ENCODE data around the gene RFX1. TPM values are rescaled to one million over a fixed set of nuclear protein-coding genes. Genes with fewer than 3 reads are reported as not detected.

Gene RFX1
- polyA plus RNA-seq, 1 donor (not counting 4 experiments of a cell fraction or from before 2014, with no cell fraction given), result 0.45 TPM

- no peak for DNase-seq (ENCODE audit: low read depth, low spot score)
- no peak overlapping the region for H3K4me3 ChIP-seq (ENCODE audit: control insufficient read depth in 2 of 3, extremely low read depth in 1 of 3, insufficient read depth in 2 of 3, low read depth in 1 of 3, low read length in 3 of 3)
- dilution Hi-C loops (cut with MboI; ENCODE audit: extremely low pct_ligation_motif_present, low sequenced_read_pairs), result no loop called here
- no peaks in the 10 kb centered on the region for H4K20me1 ChIP-seq (ENCODE audit: control insufficient read depth, extremely low read depth, insufficient read depth, low read length)
- H3K9me3 ChIP-seq (ENCODE audit: control insufficient read depth, low read depth, low read length), result no peaks in the 10 kb centered on the region
- H3K27ac ChIP-seq (ENCODE audit: control insufficient read depth, insufficient read depth, low read length), result no peak overlapping the region
- no peak overlapping the region for H3K4me2 ChIP-seq (ENCODE audit: control insufficient read depth, extremely low read depth, insufficient read depth, low read depth, low read length)
- no peak overlapping the region for H2AFZ ChIP-seq (ENCODE audit: control insufficient read depth, low read length)
- no peak overlapping the region for H3K9ac ChIP-seq (ENCODE audit: control insufficient read depth, extremely low read depth, insufficient read depth, low read length)
- FAIRE-seq, result no peak
- TF ChIP-seq EZH2 (IDR thresholded peaks at IDR 0.05; ENCODE audit: low read length) (no peak), CTCF (optimal IDR thresholded peaks at IDR 0.05 in 1 of 3, IDR thresholded peaks at IDR 0.05 in 1 of 3, conservative IDR thresholded peaks at IDR 0.05 in 1 of 3; ENCODE audit: extremely low read depth in 1 of 3, insufficient read depth in 2 of 3, low read length in 3 of 3) (no peak)
- no peaks in the 10 kb centered on the region for H3K9me1 ChIP-seq (ENCODE audit: control insufficient read depth, extremely low read depth, insufficient read depth, low read length)
- H3K4me1 ChIP-seq (ENCODE audit: control insufficient read depth, extremely low read depth, insufficient read depth, low read length), result no peaks in the 10 kb centered on the region
- peaks cover 0 to 2% of the 10 kb centered on the region in 2 experiments for H3K36me3 ChIP-seq (ENCODE audit: control insufficient read depth in 2 of 2, extremely low read depth in 1 of 2, insufficient read depth in 2 of 2, low read length in 2 of 2)
- H3K79me2 ChIP-seq (ENCODE audit: control insufficient read depth, insufficient read depth, low read length), result no peaks in the 10 kb centered on the region
- H3K27me3 ChIP-seq (ENCODE audit: control insufficient read depth, extremely low read depth, insufficient read depth, low read length), result peaks cover 31% of the 10 kb centered on the region
Observed at GRCh38 chr19:14054721-14055120, 48.6 kb upstream of the RFX1 start.

- peaks cover 0 to 2% of the 10 kb centered on the region in 2 experiments for H3K36me3 ChIP-seq (ENCODE audit: control insufficient read depth in 2 of 2, extremely low read depth in 1 of 2, insufficient read depth in 2 of 2, low read length in 2 of 2)
- H3K4me1 ChIP-seq (ENCODE audit: control insufficient read depth, extremely low read depth, insufficient read depth, low read length), result no peaks in the 10 kb centered on the region
- no peak overlapping the region for H3K27ac ChIP-seq (ENCODE audit: control insufficient read depth, insufficient read depth, low read length)
- no peaks in the 10 kb centered on the region for H3K79me2 ChIP-seq (ENCODE audit: control insufficient read depth, insufficient read depth, low read length)
- no peaks in the 10 kb centered on the region for H4K20me1 ChIP-seq (ENCODE audit: control insufficient read depth, extremely low read depth, insufficient read depth, low read length)
- FAIRE-seq, result no peak
- TF ChIP-seq EZH2 (IDR thresholded peaks at IDR 0.05; ENCODE audit: low read length), result no peak
- TF ChIP-seq CTCF (optimal IDR thresholded peaks at IDR 0.05 in 1 of 3, IDR thresholded peaks at IDR 0.05 in 1 of 3, conservative IDR thresholded peaks at IDR 0.05 in 1 of 3; ENCODE audit: extremely low read depth in 1 of 3, insufficient read depth in 2 of 3, low read length in 3 of 3), result no peak
- H3K9ac ChIP-seq (ENCODE audit: control insufficient read depth, extremely low read depth, insufficient read depth, low read length), result no peak overlapping the region
- H3K9me3 ChIP-seq (ENCODE audit: control insufficient read depth, low read depth, low read length), result no peaks in the 10 kb centered on the region
- peaks cover 26% of the 10 kb centered on the region for H3K27me3 ChIP-seq (ENCODE audit: control insufficient read depth, extremely low read depth, insufficient read depth, low read length)
- dilution Hi-C loops (cut with MboI; ENCODE audit: extremely low pct_ligation_motif_present, low sequenced_read_pairs), result no loop called here
- DNase-seq (ENCODE audit: low read depth, low spot score), result no peak
- H3K9me1 ChIP-seq (ENCODE audit: control insufficient read depth, extremely low read depth, insufficient read depth, low read length), result no peaks in the 10 kb centered on the region
- H3K4me3 ChIP-seq (ENCODE audit: control insufficient read depth in 2 of 3, extremely low read depth in 1 of 3, insufficient read depth in 2 of 3, low read depth in 1 of 3, low read length in 3 of 3), result no peak overlapping the region
- H3K4me2 ChIP-seq (ENCODE audit: control insufficient read depth, extremely low read depth, insufficient read depth, low read depth, low read length), result no peak overlapping the region
- H2AFZ ChIP-seq (ENCODE audit: control insufficient read depth, low read length), result no peak overlapping the region
Observed at GRCh38 chr19:14054099-14054498, 48.0 kb upstream of the RFX1 start.
